Cardiac muscle cell (in vitro differentiated cells and primary cell): ENCODE results near the gene RRN3. TPM values are rescaled to one million over a fixed set of nuclear protein-coding genes. Genes with fewer than 3 reads are reported as not detected.
A peak's percentile ranks its signal among the peaks of the same experiment; 100 is the strongest.
"Not testable (repeated sequence)": the region's sequence is repeated elsewhere in the genome, so short reads cannot be mapped to it uniquely, and the experiment has no call there.

Source experiments
- DNase-seq, 2 donors: peaks; one replicate each; pipeline versions ENCODE4 v3.0.0 to v3.0.0-alpha.2; 2010 to 2017; ENCODE audit warnings: low read depth in 1 of 2, low spot score in 1 of 2
- H3K27ac ChIP-seq: fragments of 200-600 bp; sonication (generic); 2 replicates; pipeline ENCODE4 v1.5.1; 2016
- H3K27me3 ChIP-seq: fragments of 200-600 bp; sonication (generic); 2 replicates; pipeline ENCODE4 v1.6.0; 2016; ENCODE audit warnings: control low read depth
- H3K36me3 ChIP-seq: fragments of 200-600 bp; sonication (generic); 2 replicates; pipeline ENCODE4 v1.5.1; 2016; ENCODE audit warnings: control low read depth
- H3K4me1 ChIP-seq: fragments of 200-600 bp; sonication (generic); 2 replicates; pipeline ENCODE4 v1.8.1; 2017; ENCODE audit warnings: low read depth, mild to moderate bottlenecking, mixed run types
- H3K4me3 ChIP-seq: fragments of 200-600 bp; sonication (generic); 2 replicates; pipeline ENCODE4 v1.5.1; 2016; ENCODE audit warnings: mild to moderate bottlenecking
- H3K9me3 ChIP-seq: fragments of 200-600 bp; sonication (generic); 2 replicates; pipeline ENCODE4 v1.5.1; 2017; ENCODE audit warnings: low read depth, mild to moderate bottlenecking, control low read depth
- CTCF ChIP-seq: IDR thresholded peaks from 2 replicates; pipeline ENCODE4 v1.5.1; 2012; ENCODE audit warnings: low read depth, mild to moderate bottlenecking, low read length
- polyA plus RNA-seq: library from polyadenylated mRNA; unstranded; fragments of >200 nt; fragmentation: Nextera tagmentation; extraction: Ambion mirVana; gene quantifications from 2 replicates; pipeline ENCODE4 v1.2.1, GENCODE V29; 2016
- total RNA-seq: library from RNA; depleted of rRNA; stranded (reverse); fragments of >200 nt; gene quantifications from 2 replicates; pipeline ENCODE4 v1.2.3, GENCODE V29; 2016

The RRN3 gene
- total and polyA plus RNA-seq, 2 experiments from 2014 or later = 15.1 to 23.2 TPM

GRCh38 chr16:15073101-15073500, 21.0 kb downstream of the RRN3 start:
- H3K27me3 ChIP-seq = no peaks in the 10 kb centered on the region
- H3K36me3 ChIP-seq = peaks cover 38% of the 10 kb centered on the region
- H3K4me1 ChIP-seq = no peaks in the 10 kb centered on the region
- no peak overlapping the region for H3K27ac ChIP-seq
- H3K9me3 ChIP-seq = no peaks in the 10 kb centered on the region
- no peak overlapping the region for H3K4me3 ChIP-seq
- no peak for TF ChIP-seq CTCF
- no peak for DNase-seq

- not testable (repeated sequence) for DNase-seq, H3K4me3 ChIP-seq, H3K4me1 ChIP-seq, H3K9me3 ChIP-seq, H3K27me3 ChIP-seq, H3K27ac ChIP-seq
- peak; percentile 27 for TF ChIP-seq CTCF
- peaks cover 38% of the 10 kb centered on the region for H3K36me3 ChIP-seq
Measured at GRCh38 chr16:15071916-15072769, 21.9 kb downstream of the RRN3 start.

- H3K9me3 ChIP-seq, H3K4me3 ChIP-seq, H3K27me3 ChIP-seq, H3K4me1 ChIP-seq, H3K27ac ChIP-seq, DNase-seq: not testable (repeated sequence)
- H3K36me3 ChIP-seq = peaks cover 37% of the 10 kb centered on the region
Measured at GRCh38 chr16:15071013-15071412, 23.1 kb downstream of the RRN3 start.

GRCh38 chr16:15066690-15067089, 27.4 kb downstream of the RRN3 start:
- not testable (repeated sequence) for H3K27ac ChIP-seq, H3K27me3 ChIP-seq, DNase-seq, H3K4me3 ChIP-seq, H3K9me3 ChIP-seq, H3K4me1 ChIP-seq
- H3K36me3 ChIP-seq = peaks cover 17% of the 10 kb centered on the region

GRCh38 chr16:15065961-15066360, 28.1 kb downstream of the RRN3 start:
- not testable (repeated sequence) for DNase-seq, H3K4me1 ChIP-seq
- H3K36me3 ChIP-seq = peaks cover 24% of the 10 kb centered on the region

GRCh38 chr16:15062085-15062810, 31.8 kb downstream of the RRN3 start:
- H3K36me3 ChIP-seq = peaks cover 28% of the 10 kb centered on the region
- DNase-seq = peak in 1 of 2 donors; percentile 18
- not testable (repeated sequence) for H3K4me3 ChIP-seq, H3K27me3 ChIP-seq, H3K4me1 ChIP-seq, H3K27ac ChIP-seq, H3K9me3 ChIP-seq

More at GRCh38 chr16:15065961-15066360, 28.1 kb downstream of the RRN3 start:
- H3K27me3 ChIP-seq, H3K27ac ChIP-seq, H3K4me3 ChIP-seq, H3K9me3 ChIP-seq: not testable (repeated sequence)

- Histone ChIP-seq H3K27me3 (no peaks in the 10 kb centered on the region), H3K4me1 (no peaks in the 10 kb centered on the region), H3K27ac (no peak overlapping the region), H3K4me3 (no peak overlapping the region), H3K9me3 (no peaks in the 10 kb centered on the region), H3K36me3 (peaks cover 28% of the 10 kb centered on the region)
- no peak for DNase-seq
- TF ChIP-seq CTCF = no peak
Measured at GRCh38 chr16:15059324-15059723, 34.7 kb downstream of the RRN3 start.
